Mesothelial cell of epicardium (in vitro differentiated cells): Measurements from ENCODE around the gene AKAP8L. TPM values are rescaled to one million over a fixed set of nuclear protein-coding genes. Genes with fewer than 3 reads are reported as not detected.

Experiments used
- DNase-seq, 2 experiments: peaks; one replicate each; pipeline ENCODE4 v3.0.0; 2021; ENCODE audit warnings: low spot score in 2 of 2; ENCODE audit not compliant: unreplicated experiment in 2 of 2
- H3K27ac Mint-ChIP-seq: 2 replicates; pipeline ENCODE4 v1.8.0; 2021; ENCODE audit warnings: mixed read lengths
- H3K27me3 Mint-ChIP-seq: 2 replicates; pipeline ENCODE4 v1.8.0; 2021; ENCODE audit warnings: low read depth, mixed read lengths
- H3K36me3 Mint-ChIP-seq: 2 replicates; pipeline ENCODE4 v1.8.0; 2021; ENCODE audit warnings: mixed read lengths
- H3K4me1 Mint-ChIP-seq: 2 replicates; pipeline ENCODE4 v1.8.0; 2021; ENCODE audit warnings: mixed read lengths
- H3K4me3 Mint-ChIP-seq: 2 replicates; pipeline ENCODE4 v1.8.0; 2021; ENCODE audit warnings: mild to moderate bottlenecking, moderate library complexity, mixed read lengths
- H3K9me3 Mint-ChIP-seq: 2 replicates; pipeline ENCODE4 v1.8.0; 2021; ENCODE audit warnings: mixed read lengths
- total RNA-seq: library from RNA; stranded (reverse); gene quantifications from 3 replicates; pipeline ENCODE4 v1.2.1, GENCODE V29; 2021
- TF ChIP-seq, protein P1 (sequence below): fragments of 200-600 bp; sonication (generic); IDR thresholded peaks from one replicate; pipeline ENCODE4 v1.5.0; 2021; ENCODE audit warnings: antibody characterized with exemption; ENCODE audit not compliant: unreplicated experiment

AKAP8L gene
- total RNA-seq, 1 donor from 2014 or later, result 254 TPM

DNA sequence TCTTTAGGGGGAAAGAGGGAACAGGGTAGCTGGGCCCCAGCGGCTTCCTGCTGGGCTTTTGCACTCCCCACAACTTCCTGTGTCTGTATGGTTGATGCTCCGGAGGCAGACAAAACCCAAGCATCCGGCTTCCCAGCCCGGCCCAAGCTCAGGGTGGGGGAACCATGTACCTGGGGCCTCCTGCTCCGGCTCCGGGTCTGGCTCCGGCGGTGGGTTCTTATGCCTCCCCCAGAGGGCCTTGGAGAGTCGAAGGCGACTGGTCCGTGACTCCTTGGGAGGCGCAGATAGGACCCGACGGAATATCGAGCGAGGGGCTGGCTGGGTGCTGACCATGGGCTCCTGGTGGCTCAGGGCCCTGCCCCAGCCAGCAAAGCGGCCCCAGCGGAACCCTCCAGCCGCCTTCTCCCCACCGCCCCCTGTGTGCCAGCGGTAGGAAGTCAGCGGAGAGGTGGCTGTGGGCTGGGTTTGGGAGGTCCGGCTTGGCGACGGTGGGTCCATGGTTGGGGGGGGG lies 45.1 kb upstream of the AKAP8L start:
- Mint-ChIP-seq H3K4me3 (no peak overlapping the region), H3K4me1 (no peaks in the 10 kb centered on the region), H3K9me3 (no peaks in the 10 kb centered on the region), H3K27me3 (peaks cover 70% of the 10 kb centered on the region), H3K36me3 (no peaks in the 10 kb centered on the region), H3K27ac (no peak overlapping the region)
- DNase-seq, result no peak
- TF ChIP-seq, protein P1, sequence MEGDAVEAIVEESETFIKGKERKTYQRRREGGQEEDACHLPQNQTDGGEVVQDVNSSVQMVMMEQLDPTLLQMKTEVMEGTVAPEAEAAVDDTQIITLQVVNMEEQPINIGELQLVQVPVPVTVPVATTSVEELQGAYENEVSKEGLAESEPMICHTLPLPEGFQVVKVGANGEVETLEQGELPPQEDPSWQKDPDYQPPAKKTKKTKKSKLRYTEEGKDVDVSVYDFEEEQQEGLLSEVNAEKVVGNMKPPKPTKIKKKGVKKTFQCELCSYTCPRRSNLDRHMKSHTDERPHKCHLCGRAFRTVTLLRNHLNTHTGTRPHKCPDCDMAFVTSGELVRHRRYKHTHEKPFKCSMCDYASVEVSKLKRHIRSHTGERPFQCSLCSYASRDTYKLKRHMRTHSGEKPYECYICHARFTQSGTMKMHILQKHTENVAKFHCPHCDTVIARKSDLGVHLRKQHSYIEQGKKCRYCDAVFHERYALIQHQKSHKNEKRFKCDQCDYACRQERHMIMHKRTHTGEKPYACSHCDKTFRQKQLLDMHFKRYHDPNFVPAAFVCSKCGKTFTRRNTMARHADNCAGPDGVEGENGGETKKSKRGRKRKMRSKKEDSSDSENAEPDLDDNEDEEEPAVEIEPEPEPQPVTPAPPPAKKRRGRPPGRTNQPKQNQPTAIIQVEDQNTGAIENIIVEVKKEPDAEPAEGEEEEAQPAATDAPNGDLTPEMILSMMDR, result no peak

GRCh38 chr19:15461694-15462093 lies 42.9 kb upstream of the AKAP8L start:
- TF ChIP-seq, protein P1, result no peak
- no peaks in the 10 kb centered on the region for H3K36me3 Mint-ChIP-seq
- peaks cover 66% of the 10 kb centered on the region for H3K27me3 Mint-ChIP-seq
- no peak overlapping the region for H3K4me3 Mint-ChIP-seq
- no peak for DNase-seq
- no peak overlapping the region for H3K27ac Mint-ChIP-seq
- no peaks in the 10 kb centered on the region for H3K4me1 Mint-ChIP-seq
- H3K9me3 Mint-ChIP-seq, result no peaks in the 10 kb centered on the region

DNA sequence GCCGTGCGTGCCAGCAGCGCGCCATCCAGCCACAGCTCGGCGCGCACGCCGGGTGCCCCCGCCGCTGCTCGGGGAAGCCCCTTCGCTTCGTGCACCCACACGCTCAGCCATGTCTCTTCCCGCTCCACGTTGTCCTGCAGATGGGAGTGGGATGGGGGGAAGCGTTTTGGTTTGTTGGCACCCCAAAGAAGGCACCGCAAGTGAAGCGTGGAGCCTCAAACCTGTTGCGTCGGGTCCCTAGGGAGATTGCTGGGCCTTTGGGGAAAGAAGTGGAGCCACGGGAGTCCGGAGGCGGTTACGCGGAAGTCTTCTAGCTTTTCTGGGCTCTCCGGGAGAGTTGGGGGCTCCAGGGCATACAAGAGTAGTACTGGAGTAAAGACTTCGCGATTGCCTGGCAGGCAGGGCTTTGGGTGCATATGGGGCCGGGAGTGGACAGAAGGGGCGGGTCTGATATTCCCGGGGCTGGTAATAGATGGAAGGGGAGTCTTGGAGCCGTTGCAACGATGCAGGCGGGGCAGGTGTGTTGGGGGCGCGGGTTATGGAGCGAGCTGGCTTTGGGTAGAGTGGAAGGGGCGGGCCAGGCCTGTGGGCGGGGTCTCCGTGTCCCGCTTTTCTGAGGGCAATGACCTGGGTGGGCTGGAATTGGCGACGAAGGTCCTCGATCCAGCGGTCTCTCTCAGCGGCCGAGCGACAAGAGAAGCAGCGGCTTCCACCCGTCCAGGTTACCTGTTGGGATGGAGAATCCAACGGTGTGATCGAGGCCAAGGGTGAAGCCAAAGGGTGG lies 39.1 kb upstream of the AKAP8L start:
- no peak for DNase-seq
- H3K27me3 Mint-ChIP-seq, result peaks cover 87% of the 10 kb centered on the region

DNA sequence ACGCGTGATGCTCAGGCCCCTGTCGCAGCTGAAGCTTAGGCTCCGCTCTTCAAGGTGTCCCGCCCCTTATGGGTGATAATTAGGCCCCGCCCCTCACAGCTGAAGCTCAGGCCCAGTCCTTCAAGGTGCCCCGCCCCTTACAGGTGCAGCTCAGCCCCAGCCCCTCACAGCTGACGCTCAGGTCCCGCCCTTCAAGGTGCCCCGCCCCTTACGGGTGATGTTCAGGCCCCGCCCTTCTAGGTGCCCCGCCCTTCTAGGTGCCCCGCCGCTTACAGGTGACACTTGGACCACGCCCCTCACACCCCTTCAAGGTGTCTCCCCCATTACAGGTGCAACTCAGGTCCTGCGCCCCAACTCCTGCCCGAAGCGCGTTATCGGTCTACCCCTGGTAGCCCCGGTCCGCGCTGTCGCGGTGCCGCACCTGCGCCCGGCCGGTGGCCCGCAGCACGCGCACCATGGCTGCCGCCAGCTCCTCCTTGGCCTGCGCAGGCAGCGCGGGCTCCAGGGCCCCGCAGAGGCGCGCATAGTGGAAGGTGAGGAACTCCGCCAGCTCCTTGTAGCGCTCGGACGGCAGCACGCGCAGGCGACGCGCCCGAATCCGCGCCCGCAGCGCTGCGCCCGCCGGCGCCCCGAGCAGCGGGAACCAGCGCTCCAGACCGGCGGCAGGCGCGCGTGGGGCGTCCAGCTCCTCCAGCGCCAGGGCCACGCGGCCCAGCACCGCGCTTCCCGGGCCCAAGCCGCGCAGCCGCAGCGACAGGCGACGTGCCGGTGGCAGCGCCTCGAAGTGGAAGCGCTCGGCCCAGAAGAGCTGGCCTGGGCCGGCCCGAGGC lies 38.3 kb upstream of the AKAP8L start:
- Mint-ChIP-seq H3K27ac (no peak overlapping the region), H3K9me3 (no peaks in the 10 kb centered on the region), H3K4me1 (peaks cover 9% of the 10 kb centered on the region), H3K4me3 (no peak overlapping the region), H3K27me3 (peaks cover 87% of the 10 kb centered on the region), H3K36me3 (no peaks in the 10 kb centered on the region)
- DNase-seq, result no peak
- TF ChIP-seq, protein P1, result no peak

More for the DNA sequence above, 39.1 kb upstream of the AKAP8L start:
- peaks cover 5% of the 10 kb centered on the region for H3K4me1 Mint-ChIP-seq
- no peaks in the 10 kb centered on the region for H3K36me3 Mint-ChIP-seq
- H3K4me3 Mint-ChIP-seq, result no peak overlapping the region
- no peak overlapping the region for H3K27ac Mint-ChIP-seq
- H3K9me3 Mint-ChIP-seq, result no peaks in the 10 kb centered on the region
- TF ChIP-seq, protein P1, result no peak

DNA sequence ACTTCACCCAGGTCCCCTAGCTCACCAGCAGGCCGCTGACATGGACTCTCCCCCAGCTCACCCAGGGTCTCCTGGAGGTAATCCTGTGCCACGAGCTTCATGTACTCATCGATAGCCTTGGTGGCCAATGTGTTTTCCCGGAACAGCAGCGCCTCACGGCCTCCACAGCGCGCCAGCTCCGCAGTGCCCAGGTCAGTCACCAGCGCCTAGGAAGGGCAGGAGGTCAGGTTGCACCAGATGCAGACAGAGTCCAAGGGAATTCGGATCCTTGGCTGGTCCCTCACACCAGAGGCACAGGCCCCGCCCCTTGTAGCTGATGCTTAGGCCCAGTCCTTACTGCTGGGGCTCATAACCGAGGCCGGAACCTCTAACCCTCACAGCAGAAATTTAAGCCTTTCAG lies 37.7 kb upstream of the AKAP8L start:
- H3K27ac Mint-ChIP-seq, result no peak overlapping the region
- TF ChIP-seq, protein P1, result no peak
- H3K9me3 Mint-ChIP-seq, result no peaks in the 10 kb centered on the region
- H3K4me3 Mint-ChIP-seq, result no peak overlapping the region
- H3K27me3 Mint-ChIP-seq, result peaks cover 87% of the 10 kb centered on the region
- no peaks in the 10 kb centered on the region for H3K36me3 Mint-ChIP-seq
- DNase-seq, result no peak
- peaks cover 10% of the 10 kb centered on the region for H3K4me1 Mint-ChIP-seq
